Ascending aorta (tissue), 2 donors: Measurements from ENCODE around the gene ARSK. TPM values are rescaled to one million over a fixed set of nuclear protein-coding genes. Genes with fewer than 3 reads are reported as not detected.

ENCODE experiments used
- DNase-seq, 2 donors: peaks; one replicate each; pipeline ENCODE4 v3.0.0-alpha.2; 2019; ENCODE audit warnings: low spot score in 2 of 2
- H3K27ac ChIP-seq, 2 donors: fragments of 200-600 bp; sonication (generic); one replicate each; pipeline ENCODE4 v1.5.1; 2016 to 2017; ENCODE audit warnings: mild to moderate bottlenecking in 1 of 2
- H3K27me3 ChIP-seq: fragments of 200-600 bp; sonication (generic); one replicate; pipeline ENCODE4 v1.5.1; 2017
- H3K36me3 ChIP-seq, 2 donors: fragments of 200-600 bp; sonication (generic); one replicate each; pipeline ENCODE4 v1.5.1; 2016
- H3K4me1 ChIP-seq, 2 donors: fragments of 200-600 bp; sonication (generic); one replicate each; pipeline ENCODE4 v1.5.1; 2016 to 2017; ENCODE audit warnings: mild to moderate bottlenecking in 1 of 2
- H3K4me3 ChIP-seq, 2 donors: fragments of 200-600 bp; sonication (generic); one replicate each; pipeline ENCODE4 v1.5.1; 2016 to 2017; ENCODE audit warnings: mild to moderate bottlenecking in 1 of 2
- H3K9me3 ChIP-seq, 2 donors: fragments of 200-600 bp; sonication (generic); one replicate each; pipeline ENCODE4 v1.5.1; 2016
- CTCF ChIP-seq, 3 experiments: fragments of 200-600 bp in 2 of 3; fragments of 450-650 bp in 1 of 3; sonication (generic) in 2 of 3; IDR thresholded peaks; one replicate each; pipeline ENCODE4 v1.5.1; 2016 to 2019; ENCODE audit warnings: antibody characterized with exemption in 3 of 3, mild to moderate bottlenecking in 1 of 3, moderate library complexity in 1 of 3
- intact Hi-C: fragments of 100-400 bp; cut with DNase I; formaldehyde crosslinking; loops from one replicate; pipeline ENCODE4 v1.15.1; 2023
- total RNA-seq: library from RNA; depleted of rRNA; stranded (reverse); fragments of >200 nt; gene quantifications from one replicate; pipeline ENCODE4 v1.1.0, GENCODE V29; 2016

The ARSK gene
- total RNA-seq, 1 donor from 2014 or later, result 3.6 TPM

- no peak overlapping the region for H3K4me3 ChIP-seq
- no peak overlapping the region for H3K27ac ChIP-seq
- TF ChIP-seq CTCF (IDR thresholded peaks at IDR 0.05), result no peak
- no peaks in the 10 kb centered on the region for H3K4me1 ChIP-seq
- intact Hi-C loops, result no loop called here
- no peaks in the 10 kb centered on the region for H3K27me3 ChIP-seq
- H3K36me3 ChIP-seq, result peaks cover 0 to under 1% of the 10 kb centered on the region in 2 donors
- DNase-seq, result no peak
- H3K9me3 ChIP-seq, result no peaks in the 10 kb centered on the region
Observed at GRCh38 chr5:95562282-95562681, 7.4 kb downstream of the ARSK start.

- DNase-seq, result no peak
- no peaks in the 10 kb centered on the region for H3K9me3 ChIP-seq
- H3K4me1 ChIP-seq, result no peaks in the 10 kb centered on the region
- H3K36me3 ChIP-seq, result peaks cover 0 to 7% of the 10 kb centered on the region in 2 donors
- no peak for TF ChIP-seq CTCF (IDR thresholded peaks at IDR 0.05)
- intact Hi-C loops, result no loop called here
- H3K4me3 ChIP-seq, result no peak overlapping the region
- no peaks in the 10 kb centered on the region for H3K27me3 ChIP-seq
- H3K27ac ChIP-seq, result no peak overlapping the region
Observed at GRCh38 chr5:95563367-95563766, 8.5 kb downstream of the ARSK start.

GRCh38 chr5:95564450-95564849 is 9.5 kb downstream of the ARSK start:
- no peak overlapping the region for H3K4me3 ChIP-seq
- no peak overlapping the region for H3K27ac ChIP-seq
- no peaks in the 10 kb centered on the region for H3K27me3 ChIP-seq
- no peaks in the 10 kb centered on the region for H3K4me1 ChIP-seq
- intact Hi-C loops, result no loop called here
- H3K9me3 ChIP-seq, result no peaks in the 10 kb centered on the region
- DNase-seq, result no peak
- H3K36me3 ChIP-seq, result peaks cover 0 to 7% of the 10 kb centered on the region in 2 donors
- no peak for TF ChIP-seq CTCF (IDR thresholded peaks at IDR 0.05)

GRCh38 chr5:95565280-95565920 is 10.5 kb downstream of the ARSK start:
- TF ChIP-seq CTCF (IDR thresholded peaks at IDR 0.05), result no peak
- peaks cover 0 to 10% of the 10 kb centered on the region in 2 donors for H3K36me3 ChIP-seq
- intact Hi-C loops, result no loop called here
- H3K27me3 ChIP-seq, result no peaks in the 10 kb centered on the region
- no peak overlapping the region for H3K27ac ChIP-seq
- no peaks in the 10 kb centered on the region for H3K4me1 ChIP-seq
- H3K4me3 ChIP-seq, result no peak overlapping the region
- H3K9me3 ChIP-seq, result no peaks in the 10 kb centered on the region
- DNase-seq, result no peak

- Histone ChIP-seq H3K27me3 (no peaks in the 10 kb centered on the region), H3K36me3 (peaks cover 0 to 13% of the 10 kb centered on the region in 2 donors), H3K9me3 (peaks cover 3% of the 10 kb centered on the region in 2 donors), H3K4me1 (no peaks in the 10 kb centered on the region), H3K4me3 (no peak overlapping the region), H3K27ac (no peak overlapping the region)
- intact Hi-C loops, result no loop called here
- DNase-seq, result no peak
- TF ChIP-seq CTCF (IDR thresholded peaks at IDR 0.05), result no peak
Observed at GRCh38 chr5:95572016-95572415, 17.1 kb downstream of the ARSK start.

- no peaks in the 10 kb centered on the region for H3K4me1 ChIP-seq
- no peak overlapping the region for H3K27ac ChIP-seq
- no peaks in the 10 kb centered on the region for H3K27me3 ChIP-seq
- DNase-seq, result no peak
- intact Hi-C loops, result no loop called here
- TF ChIP-seq CTCF (IDR thresholded peaks at IDR 0.05), result no peak
- no peaks in the 10 kb centered on the region for H3K9me3 ChIP-seq
- H3K36me3 ChIP-seq, result no peaks in the 10 kb centered on the region
- H3K4me3 ChIP-seq, result no peak overlapping the region
Observed at GRCh38 chr5:95581576-95581975, 26.7 kb downstream of the ARSK start.
